H1 (cell line): ENCODE results near the gene BZW2. TPM values are rescaled to one million over a fixed set of nuclear protein-coding genes. Genes with fewer than 3 reads are reported as not detected.

Experiments used
- CTCF ChIA-PET: fragments of 300-600 bp; sonication (Branson Sonifier 250); formaldehyde crosslinking; loops from one replicate; lab custom pipeline; 2021; ENCODE audit not compliant: partially characterized antibody; lab: Charles Lee
- POLR2A ChIA-PET: fragments of 300-600 bp; sonication (Branson Sonifier 250); formaldehyde crosslinking; loops from one replicate; lab custom pipeline; 2021; ENCODE audit warnings: inconsistent platforms; ENCODE audit not compliant: partially characterized antibody; lab: Charles Lee
- DNase-seq, 2 experiments: peaks; one replicate each; pipeline versions ENCODE4 v3.0.0 to v3.0.0-alpha.2; 2010 to 2022; ENCODE audit warnings: low spot score in 2 of 2, low read depth in 1 of 2, mixed read lengths in 1 of 2
- FAIRE-seq: peaks from 2 replicates; lab custom pipeline; 2011; peaks lifted over from hg19 to GRCh38; lab: Jason Lieb, UNC
- H2AFZ ChIP-seq: 2 replicates; pipeline ENCODE4 v1.8.1; 2012; ENCODE audit warnings: low read length, inconsistent platforms
- H2AK5ac ChIP-seq: 2 replicates; pipeline ENCODE4 v1.6.1; 2013; ENCODE audit warnings: low read depth, low read length
- H2BK120ac ChIP-seq: replicated peaks from 2 replicates; pipeline ENCODE3; 2013; ENCODE audit warnings: low read depth, low read length, inconsistent platforms
- H2BK12ac ChIP-seq: 2 replicates; pipeline ENCODE4 v1.6.1; 2013; ENCODE audit warnings: low read depth, low read length
- H2BK15ac ChIP-seq: 2 replicates; pipeline ENCODE4 v1.6.1; 2013; ENCODE audit warnings: low read length
- H2BK20ac ChIP-seq: 2 replicates; pipeline ENCODE4 v1.6.1; 2013; ENCODE audit warnings: low read length
- H2BK5ac ChIP-seq: 2 replicates; pipeline ENCODE4 v1.6.1; 2013; ENCODE audit warnings: low read depth, low read length
- H3K14ac ChIP-seq: 2 replicates; pipeline ENCODE4 v1.6.1; 2013; ENCODE audit warnings: inconsistent platforms; ENCODE audit not compliant: insufficient read length
- H3K18ac ChIP-seq: 2 replicates; pipeline ENCODE4 v1.6.1; 2013; ENCODE audit warnings: low read length; ENCODE audit errors: extremely low read depth
- H3K23ac ChIP-seq: 2 replicates; pipeline ENCODE4 v1.6.1; 2013; ENCODE audit warnings: inconsistent platforms; ENCODE audit not compliant: insufficient read length
- H3K23me2 ChIP-seq: 2 replicates; pipeline ENCODE4 v1.6.1; 2013; ENCODE audit warnings: low read depth, low read length
- H3K27ac ChIP-seq: 2 replicates; pipeline ENCODE4 v1.6.1; 2011; ENCODE audit warnings: low read depth, low read length, inconsistent platforms
- H3K27me3 ChIP-seq, 4 experiments: replicated peaks in 1 of 4; 1 replicate in 1 of 4; 2 replicates in 3 of 4; pipeline versions ENCODE4 v1.6.1 to v1.8.1; 2011 to 2013; ENCODE audit warnings: low read length in 3 of 4, mild to moderate bottlenecking in 3 of 4, inconsistent platforms in 2 of 4, mixed read lengths in 2 of 4, moderate library complexity in 1 of 4; ENCODE audit not compliant: control insufficient read depth in 3 of 4, insufficient read depth in 3 of 4; ENCODE audit errors: extremely low read depth in 1 of 4
- H3K36me3 ChIP-seq, 4 experiments: 2 replicates each; pipeline versions ENCODE4 v1.6.1 to v1.8.1; 2011 to 2013; ENCODE audit warnings: mild to moderate bottlenecking in 4 of 4, low read length in 3 of 4, moderate library complexity in 2 of 4, control low read depth in 1 of 4, inconsistent platforms in 1 of 4; ENCODE audit not compliant: insufficient read depth in 4 of 4, control insufficient read depth in 2 of 4
- H3K4ac ChIP-seq: replicated peaks from 2 replicates; pipeline ENCODE3; 2013; ENCODE audit warnings: low read length, low read depth, mixed read lengths, inconsistent platforms; ENCODE audit not compliant: insufficient read length
- H3K4me1 ChIP-seq, 4 experiments: replicated peaks in 1 of 4; 1 replicate in 1 of 4; 2 replicates in 3 of 4; pipeline versions ENCODE4 v1.6.1 to v1.8.1; 2011 to 2013; ENCODE audit warnings: low read length in 3 of 4, inconsistent platforms in 2 of 4, mixed read lengths in 1 of 4; ENCODE audit not compliant: insufficient read depth in 4 of 4, control insufficient read depth in 3 of 4
- H3K4me2 ChIP-seq, 2 experiments: 2 replicates each; pipeline versions ENCODE4 v1.6.1 to v1.8.1; 2011 to 2013; ENCODE audit warnings: low read depth in 2 of 2, low read length in 2 of 2, control low read depth in 1 of 2, inconsistent platforms in 1 of 2, mild to moderate bottlenecking in 1 of 2; ENCODE audit not compliant: insufficient read depth in 1 of 2
- H3K4me3 ChIP-seq, 4 experiments: fragments of 200-600, 300-600 bp in 1 of 4; sonication (generic), shearing (Covaris generic), sonication (Bioruptor Twin) in 1 of 4; 2 replicates each; pipeline versions ENCODE4 v1.5.1 to v1.8.1; 2011 to 2016; ENCODE audit warnings: low read length in 4 of 4, low read depth in 3 of 4, control low read depth in 2 of 4, inconsistent platforms in 2 of 4, mild to moderate bottlenecking in 2 of 4, mixed read lengths in 1 of 4, moderate library complexity in 1 of 4; ENCODE audit not compliant: insufficient read depth in 2 of 4; ENCODE audit errors: extremely low read depth in 1 of 4
- H3K56ac ChIP-seq: replicated peaks from 2 replicates; pipeline ENCODE3; 2013; ENCODE audit warnings: low read depth, mild to moderate bottlenecking, mixed read lengths, low read length, inconsistent platforms; ENCODE audit not compliant: insufficient read length
- H3K79me1 ChIP-seq: 2 replicates; pipeline ENCODE4 v1.6.1; 2013; ENCODE audit warnings: low read depth, low read length, control low read depth
- H3K79me2 ChIP-seq, 2 experiments: 2 replicates each; pipeline versions ENCODE4 v1.6.1 to v1.8.1; 2012 to 2013; ENCODE audit warnings: low read length in 2 of 2, mild to moderate bottlenecking in 2 of 2, inconsistent platforms in 1 of 2; ENCODE audit not compliant: insufficient read depth in 2 of 2, control insufficient read depth in 1 of 2
- H3K9ac ChIP-seq, 4 experiments: replicated peaks in 1 of 4; 1 replicate in 1 of 4; 2 replicates in 3 of 4; pipeline versions ENCODE4 v1.6.1 to v1.8.1; 2011 to 2013; ENCODE audit warnings: low read depth in 3 of 4, low read length in 3 of 4, control low read depth in 2 of 4, mild to moderate bottlenecking in 2 of 4, moderate library complexity in 2 of 4, inconsistent platforms in 1 of 4; ENCODE audit errors: extremely low read depth in 1 of 4
- H3K9me3 ChIP-seq, 2 experiments: 2 replicates each; pipeline versions ENCODE4 v1.6.1 to v1.8.1; 2012 to 2013; ENCODE audit warnings: mild to moderate bottlenecking in 2 of 2, moderate library complexity in 2 of 2, control low read depth in 1 of 2, inconsistent platforms in 1 of 2, low read depth in 1 of 2, low read length in 1 of 2, mixed read lengths in 1 of 2; ENCODE audit not compliant: insufficient read depth in 2 of 2
- H4K20me1 ChIP-seq, 2 experiments: replicated peaks in 1 of 2; 2 replicates each; pipeline versions ENCODE3 to v1.8.1; 2011 to 2013; ENCODE audit warnings: inconsistent platforms in 2 of 2, low read length in 2 of 2, mild to moderate bottlenecking in 1 of 2; ENCODE audit not compliant: insufficient read depth in 2 of 2, control insufficient read depth in 1 of 2
- H4K5ac ChIP-seq: 2 replicates; pipeline ENCODE4 v1.6.1; 2013; ENCODE audit warnings: low read length, low read depth, mixed read lengths, inconsistent platforms; ENCODE audit not compliant: insufficient read length
- H4K8ac ChIP-seq: 2 replicates; pipeline ENCODE4 v1.8.0; 2013; ENCODE audit warnings: mild to moderate bottlenecking, moderate library complexity, low read length, inconsistent platforms; ENCODE audit not compliant: insufficient read depth; ENCODE audit errors: extremely low read depth
- H4K91ac ChIP-seq: replicated peaks from 2 replicates; pipeline ENCODE3; 2013; ENCODE audit warnings: low read length, mixed read lengths, inconsistent platforms; ENCODE audit not compliant: insufficient read length
- HDAC2 ChIP-seq, 2 experiments: fragments of 300-600 bp in 1 of 2; sonication (generic) in 1 of 2; IDR thresholded peaks; 2 replicates each; pipeline ENCODE4 v1.6.1; 2011 to 2012; ENCODE audit warnings: low read depth in 2 of 2, low read length in 2 of 2, mild to moderate bottlenecking in 2 of 2, moderate library complexity in 2 of 2, borderline replicate concordance in 1 of 2, inconsistent platforms in 1 of 2
- HDAC6 ChIP-seq: IDR thresholded peaks from one replicate; pipeline ENCODE4 v1.7.1; 2012; ENCODE audit warnings: low read depth, mild to moderate bottlenecking, inconsistent platforms, low read length, moderate library complexity
- JUN ChIP-seq: IDR thresholded peaks from 2 replicates; pipeline ENCODE4 v1.6.1; 2011; ENCODE audit warnings: low read depth, mild to moderate bottlenecking, improper control_type of control experiment, low read length
- KDM1A ChIP-seq: fragments of 200-600, 300-600 bp; sonication (generic); IDR thresholded peaks from 2 replicates; pipeline ENCODE4 v1.7.1; 2016; ENCODE audit warnings: mild to moderate bottlenecking, low read length, borderline replicate concordance
- RAD21 ChIP-seq, 2 experiments: IDR thresholded peaks in 1 of 2; conservative IDR thresholded peaks in 1 of 2; 2 replicates each; pipeline ENCODE4 v1.6.1; 2011; ENCODE audit warnings: low read depth in 2 of 2, low read length in 2 of 2, improper control_type of control experiment in 1 of 2, inconsistent platforms in 1 of 2, mild to moderate bottlenecking in 1 of 2, moderate library complexity in 1 of 2
- SP4 ChIP-seq: IDR thresholded peaks from 2 replicates; pipeline ENCODE4 v1.6.1; 2012; ENCODE audit warnings: low read length, inconsistent platforms
- WGBS, 2 experiments: shearing (Covaris generic) in 1 of 2; methylation state at CpG; one replicate each; pipeline versions ENCODE4 v1.1.6 to v1.1.7; 2013 to 2015; ENCODE audit warnings: low lambda C conversion rate in 2 of 2, mixed read lengths in 2 of 2, inconsistent platforms in 1 of 2, low coverage in 1 of 2, missing lambda C conversion rate in 1 of 2; ENCODE audit not compliant: insufficient replicate concordance in 2 of 2, insufficient coverage in 1 of 2, insufficient read length in 1 of 2; ENCODE audit errors: extremely low coverage in 1 of 2, missing lambda C conversion rate in 1 of 2; 5-methylcytosine and 5-hydroxymethylcytosine counted together
- polyA plus RNA-seq, 7 experiments: library from polyadenylated mRNA; depleted of rRNA in 3 of 7; stranded (reverse) in 5 of 7; unstranded in 2 of 7; fragments of >200 nt in 5 of 7; fragments of 200-250 nt in 2 of 7; gene quantifications; 1 replicate in 5 of 7; 2 replicates in 1 of 7; 4 replicates in 1 of 7; pipeline versions ENCODE4 v1.2.1 to v1.2.3, GENCODE V29; 2011 to 2013; ENCODE audit warnings: missing spikeins in 2 of 7, mixed read lengths in 2 of 7
- total RNA-seq: library from RNA; stranded (reverse); fragmentation: NEBNext Ultra II Directional; extraction: Animal tissue kit (Norgen Biotek cat#: 25700); gene quantifications from 2 replicates; pipeline ENCODE4 v1.2.1, GENCODE V29; 2021
- TF ChIP-seq, protein P1 (sequence below): IDR thresholded peaks from 2 replicates; pipeline ENCODE4 v1.6.1; 2012; ENCODE audit warnings: inconsistent platforms

BZW2 gene
- total and polyA plus RNA-seq, 2 of the 8 experiments (the other 6 are each of a cell fraction or from before 2014, with no cell fraction given): 32.3 to 103 TPM

DNA sequence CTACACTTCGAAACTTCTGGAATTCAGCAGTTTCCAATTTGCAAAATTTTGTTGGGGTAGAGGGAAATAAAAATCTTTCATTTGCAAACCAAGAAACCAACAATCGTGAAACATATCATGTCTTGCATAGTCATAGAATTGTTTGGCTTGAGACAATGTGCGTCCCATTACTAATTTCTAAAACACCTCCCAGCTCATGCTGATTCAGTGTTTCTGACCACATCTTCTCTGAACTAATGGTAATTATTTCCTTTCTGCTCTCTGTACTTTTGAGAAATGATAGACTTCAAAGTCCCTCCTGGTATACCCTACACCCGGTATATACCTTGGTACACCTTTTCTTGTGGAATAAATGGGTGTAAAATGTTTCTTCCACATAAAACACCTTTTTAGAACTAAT, 65.7 kb downstream of the BZW2 start:
- no peak for DNase-seq
- Histone ChIP-seq H4K91ac (no peak overlapping the region), H3K14ac (no peak overlapping the region), H4K20me1 (no peaks in the 10 kb centered on the region), H3K4me3 (no peak overlapping the region), H3K9ac (no peak overlapping the region), H2BK15ac (no peak overlapping the region), H3K9me3 (no peaks in the 10 kb centered on the region), H3K27me3 (peaks cover 0 to 1% (median 0%) of the 10 kb centered on the region in 4 experiments; a peak in 1 of 7 replicates), H2BK5ac (no peak overlapping the region), H3K23ac (no peak overlapping the region), H3K23me2 (no peaks in the 10 kb centered on the region; the same call in 1 of the 2 replicates), H2BK120ac (no peak overlapping the region), H4K8ac (no peak overlapping the region), H3K18ac (no peak overlapping the region), H2BK20ac (no peak overlapping the region), H2AK5ac (no peak overlapping the region), H2AFZ (no peak overlapping the region), H3K56ac (no peak overlapping the region), H3K36me3 (no peaks in the 10 kb centered on the region; a peak in 1 of 8 replicates), H3K4me2 (no peak overlapping the region), H3K79me1 (no peaks in the 10 kb centered on the region), H3K4me1 (peaks cover 0 to 2% (median 0%) of the 10 kb centered on the region in 4 experiments; a peak in 1 of 7 replicates), H3K4ac (no peak overlapping the region), H2BK12ac (no peak overlapping the region), H3K79me2 (no peaks in the 10 kb centered on the region), H3K27ac (no peak overlapping the region), H4K5ac (no peak overlapping the region)
- 96% methylated on average over 4 of the region's 4 CpGs; no CpG with 5 or more reads in 1 of the 2 experiments for WGBS, 2 experiments
- no peak for FAIRE-seq
- CTCF ChIA-PET: no interaction called here
- TF ChIP-seq SP4 (no peak), HDAC6 (no peak), HDAC2 (IDR thresholded peaks at IDR 0.05; ENCODE audit: borderline replicate concordance in 1 of 2, low read depth in 2 of 2, low read length in 2 of 2) (no peak), JUN (no peak), KDM1A (no peak), RAD21 (IDR thresholded peaks at IDR 0.05 in 1 of 2, conservative IDR thresholded peaks at IDR 0.05 in 1 of 2; ENCODE audit: low read depth in 2 of 2, low read length in 2 of 2) (no peak)
- TF ChIP-seq, protein P1, sequence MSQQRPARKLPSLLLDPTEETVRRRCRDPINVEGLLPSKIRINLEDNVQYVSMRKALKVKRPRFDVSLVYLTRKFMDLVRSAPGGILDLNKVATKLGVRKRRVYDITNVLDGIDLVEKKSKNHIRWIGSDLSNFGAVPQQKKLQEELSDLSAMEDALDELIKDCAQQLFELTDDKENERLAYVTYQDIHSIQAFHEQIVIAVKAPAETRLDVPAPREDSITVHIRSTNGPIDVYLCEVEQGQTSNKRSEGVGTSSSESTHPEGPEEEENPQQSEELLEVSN: no peak
- POLR2A ChIA-PET: no interaction called here
